Stimulated activated naive CD8-positive, alpha-beta T cell treated with anti-CD3 and anti-CD28 coated beads, Interleukin-15, amount 100 ng/mL, for 72 hours (primary cell): Measurements from ENCODE around the gene KATNBL1.
A peak's percentile ranks its signal among the peaks of the same experiment; 100 is the strongest.

ENCODE experiments used
- ATAC-seq: fragments of 150-1000 bp; cut with Tn5 transposase; 2 replicates; pipeline ENCODE4 v1.10.0; 2021; ENCODE audit warnings: mild to moderate bottlenecking, moderate library complexity
- DNase-seq, 2 donors: peaks; one replicate each; pipeline ENCODE4 v3.0.0; 2021 to 2022
- H3K27ac Mint-ChIP-seq, 2 donors: one replicate each; pipeline ENCODE4 v1.8.0; 2022; ENCODE audit warnings: mild to moderate bottlenecking in 2 of 2, mixed read lengths in 2 of 2, moderate library complexity in 2 of 2
- H3K27me3 Mint-ChIP-seq: one replicate; pipeline ENCODE4 v1.8.0; 2022; ENCODE audit warnings: mixed read lengths
- H3K4me1 Mint-ChIP-seq: one replicate; pipeline ENCODE4 v1.8.0; 2022; ENCODE audit warnings: mild to moderate bottlenecking, mixed read lengths
- H3K4me3 Mint-ChIP-seq, 2 donors: one replicate each; pipeline ENCODE4 v1.8.0; 2022; ENCODE audit warnings: mild to moderate bottlenecking in 2 of 2, mixed read lengths in 2 of 2, moderate library complexity in 1 of 2
- H3K9me3 Mint-ChIP-seq, 2 donors: one replicate each; pipeline ENCODE4 v1.8.0; 2022; ENCODE audit warnings: mixed read lengths in 2 of 2

The KATNBL1 gene

GRCh38 chr15:34109797-34110663, 99.9 kb downstream of the KATNBL1 start:
- no peak for ATAC-seq
- H3K27ac Mint-ChIP-seq: no peak overlapping the region

GRCh38 chr15:34107315-34107714, 102.6 kb downstream of the KATNBL1 start:
- H3K4me3 Mint-ChIP-seq: no peak overlapping the region
- ATAC-seq (no peak), DNase-seq (no peak)
- no peaks in the 10 kb centered on the region for H3K4me1 Mint-ChIP-seq
- peaks cover 7 to 9% of the 10 kb centered on the region in 2 donors for H3K9me3 Mint-ChIP-seq
- no peak overlapping the region for H3K27ac Mint-ChIP-seq
- no peaks in the 10 kb centered on the region for H3K27me3 Mint-ChIP-seq

More at GRCh38 chr15:34109797-34110663, 99.9 kb downstream of the KATNBL1 start:
- Mint-ChIP-seq H3K4me3 (no peak overlapping the region), H3K27me3 (peaks cover 8% of the 10 kb centered on the region), H3K4me1 (no peaks in the 10 kb centered on the region), H3K9me3 (no peaks in the 10 kb centered on the region)
- no peak for DNase-seq

GRCh38 chr15:34106423-34106822, 103.5 kb downstream of the KATNBL1 start:
- no peak overlapping the region for H3K27ac Mint-ChIP-seq
- H3K27me3 Mint-ChIP-seq: no peaks in the 10 kb centered on the region
- no peak overlapping the region for H3K4me3 Mint-ChIP-seq
- H3K4me1 Mint-ChIP-seq: no peaks in the 10 kb centered on the region
- ATAC-seq (no peak), DNase-seq (no peak)
- H3K9me3 Mint-ChIP-seq: peaks cover 7 to 9% of the 10 kb centered on the region in 2 donors

GRCh38 chr15:34102175-34102925, 107.5 kb downstream of the KATNBL1 start:
- H3K27me3 Mint-ChIP-seq: no peaks in the 10 kb centered on the region
- no peak for DNase-seq
- peaks cover 7 to 9% of the 10 kb centered on the region in 2 donors for H3K9me3 Mint-ChIP-seq
- no peak for ATAC-seq
- H3K27ac Mint-ChIP-seq: peak overlapping the region; percentile 100
- peak overlapping the region; percentile 99 to 100 for H3K4me3 Mint-ChIP-seq
- peaks cover 20% of the 10 kb centered on the region for H3K4me1 Mint-ChIP-seq

GRCh38 chr15:34101366-34102174, 108.3 kb downstream of the KATNBL1 start, which contains the start of the genes EMC7 and PGBD4:
EMC7 (minus strand) TSS chr15:34101862; CDS start chr15:34101839, 23 bp downstream.
PGBD4 (plus strand) TSS chr15:34102083; CDS start chr15:34102532, 449 bp downstream.
- Mint-ChIP-seq H3K27me3 (no peaks in the 10 kb centered on the region), H3K9me3 (peaks cover 7 to 9% of the 10 kb centered on the region in 2 donors), H3K27ac (peak within 1 kb of the TSS; percentile 100), H3K4me1 (peaks cover 20% of the 10 kb centered on the region), H3K4me3 (peak within 1 kb of the TSS; percentile 99 to 100)
- ATAC-seq (peak; percentile 99), DNase-seq (peak; percentile 99)

- H3K9me3 Mint-ChIP-seq: peaks cover 7 to 9% of the 10 kb centered on the region in 2 donors
- H3K4me3 Mint-ChIP-seq: peak overlapping the region; percentile 63 to 99
- ATAC-seq (no peak), DNase-seq (no peak)
- no peaks in the 10 kb centered on the region for H3K27me3 Mint-ChIP-seq
- H3K4me1 Mint-ChIP-seq: peaks cover 20% of the 10 kb centered on the region
- no peak overlapping the region for H3K27ac Mint-ChIP-seq
Observed at GRCh38 chr15:34099914-34100313, 110.0 kb downstream of the KATNBL1 start.
